K562 (cell line): ENCODE results near the gene PARD3. TPM values are rescaled to one million over a fixed set of nuclear protein-coding genes. Genes with fewer than 3 reads are reported as not detected.

Source experiments
- ATAC-seq: fragments of 200-7000 bp; cut with Tn5 transposase; 3 replicates; pipeline ENCODE4 v1.9.1; 2020; ENCODE audit warnings: moderate library complexity
- BruUV-seq: library from RNA; stranded (reverse); fragments of 400-500 nt; replicated peaks from 2 replicates; lab custom pipeline; 2021; lab: Mats Ljungman, UMichigan
- CTCF ChIA-PET: fragments of 300-600 bp; formaldehyde crosslinking; extraction: SDS; loops from one replicate; lab custom pipeline; 2021; ENCODE audit warnings: low intra/inter-chr PET ratio; lab: Yijun Ruan, JAX
- POLR2A ChIA-PET: fragments of 300-600, 350-650 bp; sonication (Branson Sonifier 250); formaldehyde crosslinking; extraction: SDS; loops from one replicate; lab custom pipeline; 2021; ENCODE audit warnings: antibody characterized with exemption, inconsistent platforms; lab: Yijun Ruan, JAX
- DNase-seq, 4 experiments: peaks; one replicate each; pipeline versions ENCODE4 v3.0.0 to v3.0.0-alpha.2; 2011 to 2018; ENCODE audit warnings: low spot score in 3 of 4, mixed read lengths in 3 of 4; ENCODE audit errors: extremely low read depth in 1 of 4
- FAIRE-seq: peaks from 2 replicates; lab custom pipeline; 2011; peaks lifted over from hg19 to GRCh38; lab: Jason Lieb, UNC
- H2AFZ ChIP-seq: 2 replicates; pipeline ENCODE4 v1.6.0; 2011; ENCODE audit warnings: low read depth, low read length, control low read depth, inconsistent platforms
- H3K27ac ChIP-seq: fragments of 200-600 bp; 3 replicates; pipeline ENCODE4 v1.8.0; 2011; ENCODE audit warnings: low read depth, mild to moderate bottlenecking, control low read depth, inconsistent platforms, low read length, moderate library complexity, mixed read lengths; ENCODE audit errors: extremely low read depth
- H3K27me3 ChIP-seq, 2 experiments: fragments of 300-600 bp in 1 of 2; 2 replicates in 1 of 2; 3 replicates in 1 of 2; pipeline versions ENCODE4 v1.6.0 to v1.8.0; 2011; ENCODE audit warnings: inconsistent platforms in 2 of 2, low read length in 2 of 2, mild to moderate bottlenecking in 1 of 2, mixed read lengths in 1 of 2, moderate library complexity in 1 of 2; ENCODE audit not compliant: control insufficient read depth in 2 of 2, insufficient read depth in 2 of 2
- H3K36me3 ChIP-seq: fragments of 300-600 bp; 3 replicates; pipeline ENCODE4 v1.8.0; 2011; ENCODE audit warnings: mild to moderate bottlenecking, low read length, inconsistent platforms; ENCODE audit not compliant: control insufficient read depth, insufficient read depth
- H3K4me1 ChIP-seq, 2 experiments: fragments of 200-600 bp in 1 of 2; replicated peaks in 1 of 2; 2 replicates in 1 of 2; 3 replicates in 1 of 2; pipeline versions ENCODE4 v1.5.1 to v1.8.0; 2011; ENCODE audit warnings: inconsistent platforms in 2 of 2, low read length in 2 of 2, mild to moderate bottlenecking in 1 of 2, mixed read lengths in 1 of 2, moderate library complexity in 1 of 2; ENCODE audit not compliant: control insufficient read depth in 2 of 2, insufficient read depth in 2 of 2
- H3K4me2 ChIP-seq: 2 replicates; pipeline ENCODE4 v1.6.1; 2011; ENCODE audit warnings: low read length, control low read depth, inconsistent platforms, mixed read lengths; ENCODE audit not compliant: insufficient read depth
- H3K4me3 ChIP-seq: fragments of 200-600 bp; sonication (generic), shearing (Covaris generic); 2 replicates; pipeline ENCODE4 v1.5.1; 2016; ENCODE audit warnings: control low read depth, inconsistent platforms
- H3K79me2 ChIP-seq: fragments of 200-600 bp; 3 replicates; pipeline ENCODE4 v1.8.0; 2011; ENCODE audit warnings: low read length, inconsistent platforms; ENCODE audit not compliant: control insufficient read depth, insufficient read depth
- H3K9ac ChIP-seq, 2 experiments: 2 replicates each; pipeline versions ENCODE4 v1.6.0 to v1.6.1; 2011; ENCODE audit warnings: low read depth in 2 of 2, low read length in 2 of 2, control low read depth in 1 of 2, inconsistent platforms in 1 of 2, mild to moderate bottlenecking in 1 of 2, mixed read lengths in 1 of 2; ENCODE audit not compliant: insufficient read depth in 1 of 2
- H3K9me1 ChIP-seq: one replicate; pipeline ENCODE4 v1.6.0; 2011; ENCODE audit warnings: inconsistent platforms, mild to moderate bottlenecking, low read length, moderate library complexity; ENCODE audit not compliant: control insufficient read depth, insufficient read depth
- H3K9me3 ChIP-seq: replicated peaks from 2 replicates; pipeline ENCODE4 v1.5.1; 2011; ENCODE audit warnings: low read depth, low read length, inconsistent platforms; ENCODE audit not compliant: control insufficient read depth, insufficient read depth
- H4K20me1 ChIP-seq: replicated peaks from 2 replicates; pipeline ENCODE4 v1.6.1; 2011; ENCODE audit warnings: low read length, inconsistent platforms, mixed read lengths; ENCODE audit not compliant: control insufficient read depth, insufficient read depth
- CREB1 ChIP-seq, 2 experiments: sonication (generic) in 1 of 2; formaldehyde crosslinking in 1 of 2; IDR thresholded peaks; 2 replicates each; pipeline versions ENCODE4 v1.6.1 to v1.8.0; 2012 to 2022; ENCODE audit warnings: inconsistent platforms in 1 of 2, mild to moderate bottlenecking in 1 of 2, missing genetic modification reagents in 1 of 2, moderate library complexity in 1 of 2
- PHB2 ChIP-seq: fragments of 450-650 bp; IDR thresholded peaks from 2 replicates; pipeline ENCODE4 v1.6.1; 2017; ENCODE audit warnings: low read depth
- SRSF1 ChIP-seq: fragments of 200-400 bp; formaldehyde crosslinking; IDR thresholded peaks from 2 replicates; pipeline ENCODE4 v1.6.1; 2017; ENCODE audit warnings: mild to moderate bottlenecking, low read depth, low read length, moderate library complexity
- WGBS: fragments of 100-300 bp; shearing (Covaris generic); methylation state at CpG from one replicate; pipeline ENCODE4 v1.1.6; 2016; ENCODE audit warnings: low coverage, mixed read lengths; ENCODE audit not compliant: insufficient coverage; ENCODE audit errors: missing lambda C conversion rate; 5-methylcytosine and 5-hydroxymethylcytosine counted together
- in situ Hi-C: fragments of 300-500 bp; cut with MboI; formaldehyde crosslinking; loops from 4 replicates; pipeline ENCODE4 v1.15.0; 2018; ENCODE audit warnings: inconsistent platforms, mixed read lengths
- intact Hi-C: fragments of 100-400 bp; cut with micrococcal nuclease; formaldehyde crosslinking; loops from 2 replicates; pipeline ENCODE4 v1.14.2; 2022
- polyA plus RNA-seq, 8 experiments: library from polyadenylated mRNA; depleted of rRNA in 4 of 8; stranded (reverse) in 5 of 8; unstranded in 3 of 8; fragments of >200 nt; fragmentation: Nextera tagmentation in 2 of 8; fragmentation: Illumina TruSeq in 1 of 8; extraction: Ambion mirVana in 2 of 8; extraction: Trizol in 1 of 8; gene quantifications; 2 replicates each; pipeline versions ENCODE4 v1.2.1 to v1.2.3, GENCODE V29; 2011 to 2014; ENCODE audit warnings: inconsistent platforms in 1 of 8, missing spikeins in 1 of 8
- total RNA-seq, 7 experiments: library from RNA; depleted of rRNA in 6 of 7; stranded (reverse); fragments of >200 nt in 6 of 7; fragmentation: Illumina TruSeq in 2 of 7; extraction: Trizol in 2 of 7; gene quantifications; 2 replicates each; pipeline versions ENCODE4 v1.2.1 to v1.2.3, GENCODE V29; 2011 to 2021; ENCODE audit warnings: low replicate concordance in 1 of 7

Gene PARD3
- total and polyA plus RNA-seq, 9 of the 15 experiments (the other 6 are each of a cell fraction or from before 2014, with no cell fraction given), result 2.7 to 11.7 (median 7.7) TPM

GRCh38 chr10:34524369-34525091, 290.6 kb downstream of the PARD3 start:
- no peak overlapping the region for H3K4me2 ChIP-seq
- WGBS, result 3% methylated on average over 4 of the region's 4 CpGs
- no TSS peak for BruUV-seq
- in situ Hi-C loops, result loop anchor here (25.0 kb wide), 1 partner anchor 1187 kb away; the partner anchor contains the start of gene NRP1
- H3K9ac ChIP-seq, result no peak overlapping the region
- intact Hi-C loops, result no loop called here
- H3K4me1 ChIP-seq, result no peaks in the 10 kb centered on the region
- no peak for FAIRE-seq
- H3K4me3 ChIP-seq, result no peak overlapping the region
- no peaks in the 10 kb centered on the region for H3K9me1 ChIP-seq
- H3K79me2 ChIP-seq, result no peaks in the 10 kb centered on the region
- H3K27me3 ChIP-seq, result no peaks in the 10 kb centered on the region
- H3K36me3 ChIP-seq, result no peaks in the 10 kb centered on the region
- ChIA-PET POLR2A (no interaction called here), CTCF (no interaction called here)
- no peak overlapping the region for H2AFZ ChIP-seq
- H4K20me1 ChIP-seq, result no peaks in the 10 kb centered on the region
- no peak for DNase-seq
- H3K9me3 ChIP-seq, result no peaks in the 10 kb centered on the region
- no peak for TF ChIP-seq PHB2
- no peak for TF ChIP-seq CREB1 (IDR thresholded peaks at IDR 0.05)
- no peak for TF ChIP-seq CREB1 (CRISPR knock-in tag; IDR thresholded peaks at IDR 0.05)
- no peak for TF ChIP-seq SRSF1
- H3K27ac ChIP-seq, result no peak overlapping the region
- no peak for ATAC-seq
